RPMI8226 (cell line): Measurements from ENCODE around the gene GNG4.
"Not testable (repeated sequence)": the region's sequence is repeated elsewhere in the genome, so short reads cannot be mapped to it uniquely, and the experiment has no call there.

Experiments
- DNase-seq: peaks from one replicate; pipeline ENCODE4 v3.0.0-alpha.2; 2015

Gene GNG4

GRCh38 chr1:235648954-235649367 is 623 bp downstream of the GNG4 start:
- DNase-seq, result peak; percentile 29

GRCh38 chr1:235648407-235648907 is 1.1 kb downstream of the GNG4 start:
- DNase-seq, result no peak

GRCh38 chr1:235647537-235647936 is 2.0 kb downstream of the GNG4 start:
- DNase-seq, result not testable (repeated sequence)

GRCh38 chr1:235646463-235646862 is 3.1 kb downstream of the GNG4 start:
- DNase-seq, result no peak

- DNase-seq, result no peak
These were observed 4.8 kb downstream of the GNG4 start for GRCh38 chr1:235644693-235645305.

GRCh38 chr1:235643837-235644692 is 5.5 kb downstream of the GNG4 start:
- DNase-seq, result no peak

GRCh38 chr1:235642943-235643371 is 6.6 kb downstream of the GNG4 start:
- DNase-seq, result peak; percentile 34

GRCh38 chr1:235642011-235642942 is 7.3 kb downstream of the GNG4 start:
- peak; percentile 95 for DNase-seq

GRCh38 chr1:235640580-235640979 is 9.0 kb downstream of the GNG4 start:
- DNase-seq, result no peak

GRCh38 chr1:235639226-235640205 is 10.1 kb downstream of the GNG4 start:
- DNase-seq, result no peak

GRCh38 chr1:235638612-235639011 is 11.0 kb downstream of the GNG4 start:
- DNase-seq, result not testable (repeated sequence)

GRCh38 chr1:235637756-235638534 is 11.6 kb downstream of the GNG4 start:
- no peak for DNase-seq

GRCh38 chr1:235635938-235636662 is 13.5 kb downstream of the GNG4 start:
- DNase-seq, result no peak

GRCh38 chr1:235632506-235633401 is 16.8 kb downstream of the GNG4 start:
- peak; percentile 76 for DNase-seq

- DNase-seq, result no peak
These were observed 17.8 kb downstream of the GNG4 start for GRCh38 chr1:235631816-235632215.

- DNase-seq, result no peak
These were observed 21.1 kb downstream of the GNG4 start for GRCh38 chr1:235628316-235629005.

- DNase-seq, result no peak
These were observed 23.8 kb downstream of the GNG4 start for GRCh38 chr1:235625831-235626230.

- DNase-seq, result no peak
These were observed 24.2 kb downstream of the GNG4 start for GRCh38 chr1:235625340-235625739.
